RWPE1 (cell line): Measurements from ENCODE around the gene AVPI1.

Source experiments
- CTCF ChIA-PET: fragments of 350-600 bp; sonication (Branson Sonifier 250); formaldehyde crosslinking; extraction: SDS; loops from one replicate; lab custom pipeline; 2021; lab: Yijun Ruan, JAX
- POLR2A ChIA-PET: fragments of 400-600 bp; formaldehyde crosslinking; extraction: SDS; loops from one replicate; lab custom pipeline; 2020; ENCODE audit warnings: antibody characterized with exemption; ENCODE audit not compliant: low non-redundant PET; lab: Yijun Ruan, JAX
- DNase-seq: peaks from one replicate; pipeline ENCODE4 v3.0.0; 2012; ENCODE audit warnings: low spot score
- H3K27ac ChIP-seq: fragments of 450-650 bp; 2 replicates; pipeline ENCODE4 v1.5.1; 2017
- TF ChIP-seq, protein P1 (sequence below): fragments of 450-650 bp; conservative IDR thresholded peaks from 2 replicates; pipeline ENCODE4 v1.5.1; 2017; ENCODE audit warnings: low read depth, mild to moderate bottlenecking

Gene AVPI1

DNA sequence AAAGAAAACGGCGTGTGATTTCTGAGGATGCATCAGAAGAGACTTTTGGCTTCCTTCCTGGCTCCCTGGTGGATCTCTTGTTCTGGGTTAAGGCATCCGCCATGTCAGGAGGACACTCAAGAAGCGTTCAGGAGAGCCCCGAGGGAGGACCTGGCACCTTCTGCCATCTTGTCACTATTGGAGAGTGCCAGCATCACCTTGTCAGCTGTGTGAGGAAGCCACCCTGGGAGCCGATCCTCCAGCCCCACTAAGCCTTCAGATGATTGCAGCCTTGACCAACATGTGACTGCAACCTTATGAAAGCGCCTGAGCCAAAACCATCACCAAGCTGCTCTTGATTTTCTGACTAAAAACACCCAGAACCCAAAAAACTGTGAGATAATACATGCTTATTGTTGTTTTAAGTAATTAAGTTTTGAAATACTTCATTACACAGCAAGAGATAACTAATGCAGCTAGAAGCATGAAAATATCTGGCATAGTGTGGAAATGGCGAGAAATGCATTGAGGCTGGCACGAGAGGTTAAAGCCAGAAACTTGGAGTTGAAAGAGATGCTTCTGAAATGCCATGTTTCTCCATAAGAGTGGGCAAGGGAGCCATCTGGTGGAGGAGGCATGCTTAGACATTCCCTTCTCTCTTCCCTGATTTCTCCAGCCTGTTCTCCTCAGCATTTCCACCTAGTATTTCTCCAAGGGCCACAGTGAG is 44.5 kb upstream of the AVPI1 start:
- H3K27ac ChIP-seq, result peak overlapping the region; percentile 45
- TF ChIP-seq, protein P1, sequence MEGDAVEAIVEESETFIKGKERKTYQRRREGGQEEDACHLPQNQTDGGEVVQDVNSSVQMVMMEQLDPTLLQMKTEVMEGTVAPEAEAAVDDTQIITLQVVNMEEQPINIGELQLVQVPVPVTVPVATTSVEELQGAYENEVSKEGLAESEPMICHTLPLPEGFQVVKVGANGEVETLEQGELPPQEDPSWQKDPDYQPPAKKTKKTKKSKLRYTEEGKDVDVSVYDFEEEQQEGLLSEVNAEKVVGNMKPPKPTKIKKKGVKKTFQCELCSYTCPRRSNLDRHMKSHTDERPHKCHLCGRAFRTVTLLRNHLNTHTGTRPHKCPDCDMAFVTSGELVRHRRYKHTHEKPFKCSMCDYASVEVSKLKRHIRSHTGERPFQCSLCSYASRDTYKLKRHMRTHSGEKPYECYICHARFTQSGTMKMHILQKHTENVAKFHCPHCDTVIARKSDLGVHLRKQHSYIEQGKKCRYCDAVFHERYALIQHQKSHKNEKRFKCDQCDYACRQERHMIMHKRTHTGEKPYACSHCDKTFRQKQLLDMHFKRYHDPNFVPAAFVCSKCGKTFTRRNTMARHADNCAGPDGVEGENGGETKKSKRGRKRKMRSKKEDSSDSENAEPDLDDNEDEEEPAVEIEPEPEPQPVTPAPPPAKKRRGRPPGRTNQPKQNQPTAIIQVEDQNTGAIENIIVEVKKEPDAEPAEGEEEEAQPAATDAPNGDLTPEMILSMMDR, result peak; percentile 86
- CTCF ChIA-PET, result interaction anchor here (0.6 to 8.8 kb wide), 13 partner anchors 9 to 702 kb away, joined by 3 to 122 read pairs (median 4); no protein-coding TSS in a partner anchor
- POLR2A ChIA-PET, result no interaction called here
- peak; percentile 73 for DNase-seq

DNA sequence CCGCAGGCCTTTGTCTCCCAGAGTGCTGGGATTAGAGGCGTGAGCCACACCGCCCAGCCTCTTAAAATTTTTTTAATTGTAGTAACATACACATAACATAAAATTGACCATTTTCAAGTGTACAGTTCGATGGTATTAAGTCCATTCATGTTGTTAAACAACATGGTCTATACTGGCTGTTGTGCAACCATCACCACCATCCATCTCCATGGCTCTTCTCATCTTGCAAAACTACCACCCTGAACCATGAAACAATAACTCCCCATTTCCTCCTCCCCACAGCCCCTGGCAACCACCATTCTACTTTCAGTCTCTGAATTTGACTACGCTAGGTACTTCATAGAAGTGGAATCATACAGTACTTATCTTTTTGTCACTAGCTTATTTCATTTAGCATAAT is 42.0 kb upstream of the AVPI1 start:
- no peak overlapping the region for H3K27ac ChIP-seq
- ChIA-PET POLR2A (no interaction called here), CTCF (interaction anchor here (0.6 to 8.8 kb wide), 4 partner anchors 19 to 56 kb away, joined by 3 to 122 read pairs (median 4); no protein-coding TSS in a partner anchor)
- no peak for DNase-seq
- TF ChIP-seq, protein P1, result no peak

DNA sequence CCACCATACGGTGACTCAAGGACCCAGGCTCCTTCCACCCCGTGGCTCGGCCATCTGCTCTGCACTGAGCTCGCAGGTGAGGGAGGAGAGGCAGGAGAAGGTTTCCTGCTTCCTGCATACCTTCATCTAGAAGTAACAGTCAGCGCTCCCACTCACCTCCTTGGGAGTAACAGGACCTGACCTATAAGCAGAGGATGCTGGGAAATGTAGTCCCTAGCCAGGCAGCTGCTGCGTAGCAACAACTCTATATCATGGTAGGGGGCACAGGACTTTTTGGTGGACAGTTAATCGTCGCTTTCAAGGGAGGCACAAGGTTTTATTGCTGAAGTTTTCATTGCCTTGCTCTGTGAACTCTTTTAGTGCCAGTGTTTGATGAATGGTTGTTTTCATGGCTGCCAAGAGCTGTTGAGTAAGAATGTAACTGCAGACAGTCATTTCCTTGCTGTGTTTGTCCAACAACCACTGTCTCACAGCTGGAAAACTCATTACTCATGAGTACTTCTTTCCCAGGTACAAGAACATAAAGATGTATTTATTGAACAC is 39.7 kb upstream of the AVPI1 start:
- TF ChIP-seq, protein P1, result no peak
- peak; percentile 64 for DNase-seq
- POLR2A ChIA-PET, result interaction anchor here (1.4 kb wide), 1 partner anchor 13 kb away, joined by 6 read pairs; the partner anchor contains the start of gene MARVELD1
- peak overlapping the region; percentile 87 for H3K27ac ChIP-seq
- CTCF ChIA-PET, result interaction anchor here (0.7 to 3.1 kb wide), 3 partner anchors 17 to 493 kb away, joined by 3 to 18 read pairs (median 4); no protein-coding TSS in a partner anchor

DNA sequence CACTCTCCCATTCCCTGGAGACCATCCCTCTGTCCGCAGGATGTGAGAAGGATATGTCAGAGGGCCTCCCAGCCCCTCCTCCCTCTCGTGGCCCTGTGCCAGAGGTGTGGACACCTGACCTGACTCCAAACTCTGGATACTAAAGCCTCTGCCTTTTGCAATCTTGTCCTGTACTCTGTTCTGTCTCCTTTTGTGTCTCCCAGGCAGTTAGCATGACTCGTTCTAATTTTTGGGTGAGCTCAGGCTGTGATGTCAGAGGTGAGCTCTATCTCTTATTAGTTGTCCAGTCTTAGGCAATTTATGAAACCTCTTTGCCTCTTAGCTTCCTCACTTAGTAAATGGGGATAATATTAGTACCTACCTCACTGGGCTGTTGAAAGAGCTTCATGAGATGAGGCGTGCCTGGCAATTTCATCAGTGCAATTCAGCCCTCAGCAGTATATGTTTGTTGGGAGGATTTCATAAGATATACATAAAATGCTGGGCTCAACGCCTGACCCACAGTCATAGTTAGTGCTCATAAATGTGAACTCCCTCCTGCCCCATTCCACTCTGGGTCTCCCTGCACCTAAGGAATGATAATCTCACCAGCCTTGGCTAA is 37.4 kb upstream of the AVPI1 start:
- ChIA-PET CTCF (interaction anchor here (0.8 to 2.0 kb wide), 4 partner anchors 15 to 28 kb away, joined by 3 to 13 read pairs (median 4); no protein-coding TSS in a partner anchor), POLR2A (interaction anchor here (0.5 to 1.1 kb wide), 3 partner anchors 11 to 41 kb away, joined by 3 to 5 read pairs (median 5); no protein-coding TSS in a partner anchor)
- no peak for DNase-seq
- peak overlapping the region; percentile 86 for H3K27ac ChIP-seq
- TF ChIP-seq, protein P1, result no peak

DNA sequence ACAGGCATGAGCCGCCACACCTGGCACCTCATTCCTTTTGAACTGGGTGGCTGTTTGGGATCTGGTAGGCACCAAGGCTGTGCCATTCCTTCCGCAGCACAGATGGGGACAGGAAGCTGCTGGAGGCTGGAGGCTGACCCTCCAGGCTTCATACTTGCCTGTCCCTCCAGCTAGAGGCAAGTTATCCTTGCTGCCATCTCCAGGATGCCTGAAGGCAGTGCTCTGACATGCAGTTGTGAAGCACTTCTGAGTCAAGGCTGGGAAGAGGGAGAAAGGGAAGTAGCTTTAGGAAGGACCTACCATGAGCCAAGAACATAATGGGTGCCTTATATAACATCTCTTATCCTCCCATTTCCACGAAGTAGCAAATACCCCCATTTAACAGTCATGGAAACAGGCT is 36.0 kb upstream of the AVPI1 start:
- DNase-seq, result no peak
- H3K27ac ChIP-seq, result peak overlapping the region; percentile 86
- TF ChIP-seq, protein P1, result no peak
- ChIA-PET CTCF (interaction anchor here (1.3 to 2.0 kb wide), 2 partner anchors 9 to 13 kb away, joined by 3 to 13 read pairs; partner anchors contain the start of gene MARVELD1), POLR2A (no interaction called here)
